Endothelial cell of umbilical vein (primary cell): ENCODE results near the gene CACNA1B. TPM values are rescaled to one million over a fixed set of nuclear protein-coding genes. Genes with fewer than 3 reads are reported as not detected.

Source experiments
- BruUV-seq: library from RNA; stranded (reverse); fragments of 400-500 nt; replicated peaks from 2 replicates; lab custom pipeline; 2021; lab: Mats Ljungman, UMichigan
- CTCF ChIA-PET: fragments of 300-600, 350-600 bp; sonication (Branson Sonifier 250); formaldehyde crosslinking; loops from one replicate; lab custom pipeline; 2021; ENCODE audit warnings: antibody characterized with exemption, inconsistent platforms; lab: Charles Lee
- POLR2A ChIA-PET: fragments of 300-600, 350-600 bp; sonication (Branson Sonifier 250); formaldehyde crosslinking; loops from one replicate; lab custom pipeline; 2021; ENCODE audit warnings: antibody characterized with exemption, inconsistent platforms; lab: Charles Lee
- DNase-seq: peaks from one replicate; pipeline ENCODE4 v3.0.0-alpha.2; 2011; ENCODE audit warnings: low read depth, low spot score
- FAIRE-seq: peaks from 2 replicates; lab custom pipeline; 2011; peaks lifted over from hg19 to GRCh38; lab: Jason Lieb, UNC
- H2AFZ ChIP-seq: 2 replicates; pipeline ENCODE4 v1.6.0; 2012; ENCODE audit warnings: low read depth, low read length, control low read depth, inconsistent platforms
- H3K27ac ChIP-seq: 2 replicates; pipeline ENCODE4 v1.5.1; 2011; ENCODE audit warnings: low read depth, mild to moderate bottlenecking, control low read depth, low read length, moderate library complexity; ENCODE audit not compliant: insufficient read depth
- H3K27me3 ChIP-seq, 2 experiments: 2 replicates each; pipeline versions ENCODE4 v1.6.0 to v1.6.1; 2011; ENCODE audit warnings: low read length in 2 of 2, mixed read lengths in 1 of 2; ENCODE audit not compliant: control insufficient read depth in 2 of 2, insufficient read depth in 2 of 2
- H3K36me3 ChIP-seq, 2 experiments: 2 replicates in 1 of 2; 3 replicates in 1 of 2; pipeline ENCODE4 v1.5.1; 2011; ENCODE audit warnings: low read length in 2 of 2, mild to moderate bottlenecking in 1 of 2, moderate library complexity in 1 of 2; ENCODE audit not compliant: control insufficient read depth in 2 of 2, insufficient read depth in 2 of 2; ENCODE audit errors: extremely low read depth in 1 of 2
- H3K4me1 ChIP-seq: 3 replicates; pipeline ENCODE4 v1.5.1; 2011; ENCODE audit warnings: mild to moderate bottlenecking, low read length; ENCODE audit not compliant: control insufficient read depth, insufficient read depth; ENCODE audit errors: extremely low read depth
- H3K4me2 ChIP-seq: 2 replicates; pipeline ENCODE4 v1.6.1; 2011; ENCODE audit warnings: low read length, control low read depth, mixed read lengths; ENCODE audit not compliant: insufficient read depth
- H3K4me3 ChIP-seq, 3 experiments: fragments of 200-600 bp in 1 of 3; sonication (generic), shearing (Covaris generic) in 1 of 3; replicated peaks in 1 of 3; 2 replicates each; pipeline ENCODE4 v1.5.1; 2011 to 2016; ENCODE audit warnings: control low read depth in 3 of 3, low read length in 3 of 3, mild to moderate bottlenecking in 2 of 3, inconsistent platforms in 1 of 3, low read depth in 1 of 3, moderate library complexity in 1 of 3; ENCODE audit not compliant: insufficient read depth in 1 of 3
- H3K79me2 ChIP-seq: 2 replicates; pipeline ENCODE4 v1.6.0; 2012; ENCODE audit warnings: low read length, inconsistent platforms; ENCODE audit not compliant: control insufficient read depth, insufficient read depth
- H3K9ac ChIP-seq: replicated peaks from 2 replicates; pipeline ENCODE3; 2011; ENCODE audit warnings: low read length, control low read depth; ENCODE audit not compliant: insufficient read depth; ENCODE audit errors: extremely low read depth
- H3K9me1 ChIP-seq: replicated peaks from 3 replicates; pipeline ENCODE4 v1.6.0; 2011; ENCODE audit warnings: mild to moderate bottlenecking, low read length; ENCODE audit not compliant: control insufficient read depth, insufficient read depth; ENCODE audit errors: extremely low read depth
- H3K9me3 ChIP-seq: replicated peaks from 2 replicates; pipeline ENCODE4 v1.5.1; 2012; ENCODE audit warnings: low read length, inconsistent platforms; ENCODE audit not compliant: control insufficient read depth, insufficient read depth
- H4K20me1 ChIP-seq: replicated peaks from 2 replicates; pipeline ENCODE3; 2011; ENCODE audit warnings: mild to moderate bottlenecking, low read length; ENCODE audit not compliant: control insufficient read depth, insufficient read depth; ENCODE audit errors: extremely low read depth
- CTCF ChIP-seq, 2 donors: IDR thresholded peaks; 1 replicate in 1 of 2; 2 replicates in 1 of 2; pipeline ENCODE4 v1.5.1; 2011; ENCODE audit warnings: low read length in 2 of 2, mild to moderate bottlenecking in 2 of 2, moderate library complexity in 2 of 2, control low read depth in 1 of 2, inconsistent platforms in 1 of 2, low read depth in 1 of 2; ENCODE audit not compliant: insufficient read depth in 1 of 2; ENCODE audit errors: extremely low read depth in 1 of 2
- FOS ChIP-seq: IDR thresholded peaks from 2 replicates; pipeline ENCODE4 v1.6.1; 2011; ENCODE audit warnings: mild to moderate bottlenecking, low read length, moderate library complexity, borderline replicate concordance; ENCODE audit not compliant: insufficient read depth
- JUN ChIP-seq: IDR thresholded peaks from 2 replicates; pipeline ENCODE4 v1.6.1; 2011; ENCODE audit warnings: borderline replicate concordance, low read depth; ENCODE audit not compliant: insufficient read length, insufficient read depth
- POLR2AphosphoS5 ChIP-seq: IDR thresholded peaks from 2 replicates; pipeline ENCODE4 v1.6.1; 2012; ENCODE audit warnings: low read depth, mild to moderate bottlenecking, control low read depth, low read length, moderate library complexity; ENCODE audit not compliant: insufficient read depth
- dilution Hi-C: fragments of 300-500 bp; cut with MboI; formaldehyde crosslinking; loops from one replicate; pipeline ENCODE4 v1.15.0; 2019; ENCODE audit warnings: low sequenced_read_pairs; ENCODE audit not compliant: extremely low pct_ligation_motif_present
- intact Hi-C: fragments of 100-400 bp; cut with micrococcal nuclease; formaldehyde crosslinking; loops from one replicate; pipeline ENCODE4 v1.10.0; 2022
- polyA plus RNA-seq, 4 experiments: library from polyadenylated mRNA; depleted of rRNA in 3 of 4; stranded (reverse) in 3 of 4; unstranded in 1 of 4; fragments of >200 nt; gene quantifications; 2 replicates each; pipeline versions ENCODE4 v1.2.1 to v1.2.3, GENCODE V29; 2011 to 2012; ENCODE audit warnings: missing spikeins in 1 of 4
- total RNA-seq: library from RNA; stranded (reverse); gene quantifications from 2 replicates; pipeline ENCODE4 v1.2.3, GENCODE V29; 2021

The CACNA1B gene
- total and polyA plus RNA-seq, 2 donors (not counting 3 experiments of a cell fraction or from before 2014, with no cell fraction given), result 0.11 to 0.41 TPM

GRCh38 chr9:137952976-137953666 lies 75.5 kb downstream of the CACNA1B start:
- intact Hi-C loops, result no loop called here
- FAIRE-seq, result no peak
- no peak overlapping the region for H3K9ac ChIP-seq
- CTCF ChIA-PET, result no interaction called here
- no peaks in the 10 kb centered on the region for H4K20me1 ChIP-seq
- no peaks in the 10 kb centered on the region for H3K4me1 ChIP-seq
- H3K27ac ChIP-seq, result no peak overlapping the region
- no peaks in the 10 kb centered on the region for H3K9me1 ChIP-seq
- no peak for DNase-seq
- no peaks in the 10 kb centered on the region for H3K27me3 ChIP-seq
- BruUV-seq, result no TSS peak
- H3K36me3 ChIP-seq, result no peaks in the 10 kb centered on the region
- H3K79me2 ChIP-seq, result no peaks in the 10 kb centered on the region
- no peak overlapping the region for H3K4me2 ChIP-seq
- H3K9me3 ChIP-seq, result no peaks in the 10 kb centered on the region
- H3K4me3 ChIP-seq, result no peak overlapping the region
- no peak for TF ChIP-seq CTCF (IDR thresholded peaks at IDR 0.05; ENCODE audit: extremely low read depth in 1 of 2, insufficient read depth in 1 of 2, low read depth in 1 of 2, low read length in 2 of 2)
- TF ChIP-seq POLR2AphosphoS5, result no peak
- TF ChIP-seq JUN, result no peak
- no peak for TF ChIP-seq FOS
- H2AFZ ChIP-seq, result no peak overlapping the region
- dilution Hi-C loops, result no loop called here
- POLR2A ChIA-PET, result no interaction called here
